ENCODE data around the gene KLF3.

GRCh38 chr4:38676986-38677385 is 13.0 kb downstream of the KLF3 start:
- TF ChIP-seq CTCF (IDR thresholded peaks at IDR 0.05) (no peak), POLR2A (IDR thresholded peaks at IDR 0.05) (no peak)
